ENCODE measurements around the gene PLEKHG2.

The PLEKHG2 gene

DNA sequence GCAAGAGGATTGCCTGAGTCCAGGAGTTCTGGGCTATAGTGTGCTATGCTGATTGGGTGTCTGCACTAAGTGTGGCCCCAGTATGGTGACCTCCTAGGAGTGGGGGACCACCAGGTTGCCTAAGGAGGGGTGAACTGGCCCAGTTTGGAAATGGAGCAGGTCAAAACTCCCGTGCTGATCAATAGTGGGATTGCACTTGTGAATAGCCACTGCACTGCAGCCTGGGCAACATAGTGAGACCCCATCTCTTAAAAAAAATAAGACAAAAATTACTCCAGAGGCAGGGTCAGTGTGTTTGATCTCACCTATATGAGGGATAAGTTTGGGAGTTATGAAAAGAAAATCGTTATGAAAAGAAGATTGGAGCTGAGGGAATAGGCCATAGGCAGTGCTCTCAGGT is 43.3 kb upstream of the PLEKHG2 start:
- no peak overlapping the region for H3K4me2 ChIP-seq (ENCODE audit: low read length)
- H3K9me3 ChIP-seq (ENCODE audit: insufficient read depth, low read length), result no peaks in the 10 kb centered on the region
- peaks cover 56% of the 10 kb centered on the region for H3K36me3 ChIP-seq (replicated peaks; ENCODE audit: low read depth, low read length)
- no peaks in the 10 kb centered on the region for H3K27me3 ChIP-seq (ENCODE audit: low read depth, low read length)
- no peak overlapping the region for H3K27ac ChIP-seq (ENCODE audit: low read length)
- no peak overlapping the region for H3K9ac ChIP-seq (ENCODE audit: low read length)
- peaks cover 8% of the 10 kb centered on the region; the same call in 1 of the 2 replicates for H4K20me1 ChIP-seq (ENCODE audit: insufficient read depth, low read length)
- H3K4me3 ChIP-seq (ENCODE audit: low read length), result no peak overlapping the region
- no peaks in the 10 kb centered on the region for H3K79me2 ChIP-seq (ENCODE audit: low read length)
- H3K4me1 ChIP-seq (ENCODE audit: low read length), result no peaks in the 10 kb centered on the region
- no peak overlapping the region for H2AFZ ChIP-seq (ENCODE audit: low read depth, low read length)
- TF ChIP-seq CTCF (IDR thresholded peaks at IDR 0.05; ENCODE audit: low read depth, low read length) (no peak), EZH2phosphoT487 (IDR thresholded peaks at IDR 0.05; ENCODE audit: low read depth) (no peak)

GRCh38 chr19:39370735-39371134 is 41.7 kb upstream of the PLEKHG2 start:
- peaks cover 55% of the 10 kb centered on the region for H3K36me3 ChIP-seq (replicated peaks; ENCODE audit: low read depth, low read length)

DNA sequence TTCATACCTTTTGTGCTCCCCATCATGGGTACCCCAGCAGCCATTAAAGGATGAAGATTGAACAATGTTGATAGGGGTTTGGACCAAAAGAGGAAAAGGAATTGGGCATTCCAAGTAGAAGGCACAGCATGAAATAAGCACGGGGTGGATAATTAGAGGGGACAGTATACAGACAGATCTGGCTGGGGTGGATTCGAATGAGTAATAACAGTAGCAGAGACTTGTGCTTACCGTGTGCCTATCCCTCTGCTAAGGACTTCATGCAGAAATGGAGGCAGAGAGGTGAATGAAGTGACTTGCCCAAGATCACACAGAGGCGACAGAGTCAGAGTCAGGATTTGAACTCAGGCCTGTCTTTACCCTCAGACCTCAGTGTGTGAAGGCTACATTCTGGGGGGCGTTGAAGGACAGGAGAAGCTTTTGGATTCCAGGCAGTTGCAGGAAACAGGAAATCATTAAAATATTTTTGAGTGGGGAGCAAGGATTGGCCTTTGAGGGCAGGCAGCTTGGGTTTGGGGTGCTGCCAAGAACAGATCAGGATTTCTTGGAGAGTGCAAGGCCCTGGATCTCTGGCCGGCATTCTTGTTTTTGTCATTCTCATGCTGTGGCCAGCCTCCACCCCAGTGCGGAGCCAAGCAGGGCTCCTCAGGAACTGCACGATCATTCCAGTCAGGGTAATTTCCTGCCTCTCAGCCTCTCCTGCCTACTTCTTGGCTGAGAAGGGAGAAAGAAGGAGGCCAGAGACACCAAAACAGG is 40.2 kb upstream of the PLEKHG2 start:
- no peaks in the 10 kb centered on the region for H3K79me2 ChIP-seq (ENCODE audit: low read length)
- H3K27me3 ChIP-seq (ENCODE audit: low read depth, low read length), result no peaks in the 10 kb centered on the region
- H4K20me1 ChIP-seq (ENCODE audit: insufficient read depth, low read length), result peaks cover 8% of the 10 kb centered on the region; the same call in 1 of the 2 replicates
- no peak overlapping the region for H3K4me2 ChIP-seq (ENCODE audit: low read length)
- H3K27ac ChIP-seq (ENCODE audit: low read length), result no peak overlapping the region
- H3K9ac ChIP-seq (ENCODE audit: low read length), result no peak overlapping the region
- TF ChIP-seq CTCF (IDR thresholded peaks at IDR 0.05; ENCODE audit: low read depth, low read length), result no peak
- TF ChIP-seq EZH2phosphoT487 (IDR thresholded peaks at IDR 0.05; ENCODE audit: low read depth), result no peak
- H3K36me3 ChIP-seq (replicated peaks; ENCODE audit: low read depth, low read length), result peaks cover 64% of the 10 kb centered on the region
- no peak overlapping the region for H3K4me3 ChIP-seq (ENCODE audit: low read length)
- H3K4me1 ChIP-seq (ENCODE audit: low read length), result no peaks in the 10 kb centered on the region
- no peak overlapping the region for H2AFZ ChIP-seq (ENCODE audit: low read depth, low read length)
- H3K9me3 ChIP-seq (ENCODE audit: insufficient read depth, low read length), result no peaks in the 10 kb centered on the region

More at GRCh38 chr19:39370735-39371134, 41.7 kb upstream of the PLEKHG2 start:
- Histone ChIP-seq H3K4me3 (ENCODE audit: low read length) (no peak overlapping the region), H3K27me3 (ENCODE audit: low read depth, low read length) (no peaks in the 10 kb centered on the region), H3K4me2 (ENCODE audit: low read length) (no peak overlapping the region), H3K9ac (ENCODE audit: low read length) (no peak overlapping the region), H3K9me3 (ENCODE audit: insufficient read depth, low read length) (no peaks in the 10 kb centered on the region), H2AFZ (ENCODE audit: low read depth, low read length) (no peak overlapping the region), H4K20me1 (ENCODE audit: insufficient read depth, low read length) (peaks cover 8% of the 10 kb centered on the region; the same call in 1 of the 2 replicates), H3K79me2 (ENCODE audit: low read length) (no peaks in the 10 kb centered on the region), H3K27ac (ENCODE audit: low read length) (no peak overlapping the region), H3K4me1 (ENCODE audit: low read length) (no peaks in the 10 kb centered on the region)
- TF ChIP-seq CTCF (IDR thresholded peaks at IDR 0.05; ENCODE audit: low read depth, low read length) (no peak), EZH2phosphoT487 (IDR thresholded peaks at IDR 0.05; ENCODE audit: low read depth) (no peak)

GRCh38 chr19:39372941-39373340 is 39.5 kb upstream of the PLEKHG2 start:
- Histone ChIP-seq H3K27me3 (ENCODE audit: low read depth, low read length) (no peaks in the 10 kb centered on the region), H3K4me2 (ENCODE audit: low read length) (no peak overlapping the region), H3K36me3 (replicated peaks; ENCODE audit: low read depth, low read length) (peaks cover 71% of the 10 kb centered on the region), H3K4me3 (ENCODE audit: low read length) (no peak overlapping the region), H3K9ac (ENCODE audit: low read length) (no peak overlapping the region), H3K9me3 (ENCODE audit: insufficient read depth, low read length) (no peaks in the 10 kb centered on the region), H2AFZ (ENCODE audit: low read depth, low read length) (no peak overlapping the region), H4K20me1 (ENCODE audit: insufficient read depth, low read length) (peaks cover 8% of the 10 kb centered on the region; the same call in 1 of the 2 replicates), H3K79me2 (ENCODE audit: low read length) (no peaks in the 10 kb centered on the region), H3K4me1 (ENCODE audit: low read length) (peaks cover 2% of the 10 kb centered on the region; the same call in 1 of the 2 replicates), H3K27ac (ENCODE audit: low read length) (no peak overlapping the region)
- TF ChIP-seq EZH2phosphoT487 (IDR thresholded peaks at IDR 0.05; ENCODE audit: low read depth) (no peak), CTCF (IDR thresholded peaks at IDR 0.05; ENCODE audit: low read depth, low read length) (no peak)

Measured in OCI-LY3 (cell line).